ENCODE results near the gene SLC4A1.

DNA sequence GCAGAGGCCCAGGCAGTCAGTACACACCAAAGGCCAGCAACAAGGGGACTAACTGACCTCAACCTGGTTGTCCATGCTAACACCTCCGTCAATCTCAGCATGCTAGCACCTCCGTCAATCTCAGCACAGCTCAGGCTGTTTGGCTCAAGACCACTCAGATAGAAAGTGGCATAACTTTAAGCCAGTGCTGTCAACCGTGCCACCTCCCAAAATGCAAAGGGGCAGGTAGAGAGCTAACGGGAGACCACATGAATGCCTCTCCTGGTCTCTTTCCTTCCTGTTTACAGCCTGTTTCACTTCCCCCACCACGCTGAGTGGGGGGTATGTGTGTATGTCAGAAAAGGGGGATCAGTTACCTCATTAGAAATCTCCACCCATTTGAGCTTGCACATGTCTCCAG lies 51.8 kb downstream of the SLC4A1 start:
- TF ChIP-seq ZBED4 (CRISPR knock-in tag; IDR thresholded peaks at IDR 0.05; ENCODE audit: borderline replicate concordance) (no peak), U2AF2 (IDR thresholded peaks at IDR 0.05; ENCODE audit: low read depth, low read length) (no peak), ONECUT2 (CRISPR knock-in tag; IDR thresholded peaks at IDR 0.05) (no peak), PHF21A (CRISPR knock-in tag; IDR thresholded peaks at IDR 0.05) (no peak), BRCA1 (CRISPR knock-in tag; IDR thresholded peaks at IDR 0.05) (no peak), TRIM24 (CRISPR knock-in tag; IDR thresholded peaks at IDR 0.05) (no peak), EP300 (IDR thresholded peaks at IDR 0.05; ENCODE audit: low read depth in 2 of 2, low read length in 2 of 2) (no peak), EP300 (CRISPR knock-in tag; IDR thresholded peaks at IDR 0.05; ENCODE audit: borderline replicate concordance) (no peak), FOXK2 (IDR thresholded peaks at IDR 0.05) (no peak), ZNF282 (IDR thresholded peaks at IDR 0.05; ENCODE audit: partially characterized antibody) (no peak)
- TF ChIP-seq, protein P1, sequence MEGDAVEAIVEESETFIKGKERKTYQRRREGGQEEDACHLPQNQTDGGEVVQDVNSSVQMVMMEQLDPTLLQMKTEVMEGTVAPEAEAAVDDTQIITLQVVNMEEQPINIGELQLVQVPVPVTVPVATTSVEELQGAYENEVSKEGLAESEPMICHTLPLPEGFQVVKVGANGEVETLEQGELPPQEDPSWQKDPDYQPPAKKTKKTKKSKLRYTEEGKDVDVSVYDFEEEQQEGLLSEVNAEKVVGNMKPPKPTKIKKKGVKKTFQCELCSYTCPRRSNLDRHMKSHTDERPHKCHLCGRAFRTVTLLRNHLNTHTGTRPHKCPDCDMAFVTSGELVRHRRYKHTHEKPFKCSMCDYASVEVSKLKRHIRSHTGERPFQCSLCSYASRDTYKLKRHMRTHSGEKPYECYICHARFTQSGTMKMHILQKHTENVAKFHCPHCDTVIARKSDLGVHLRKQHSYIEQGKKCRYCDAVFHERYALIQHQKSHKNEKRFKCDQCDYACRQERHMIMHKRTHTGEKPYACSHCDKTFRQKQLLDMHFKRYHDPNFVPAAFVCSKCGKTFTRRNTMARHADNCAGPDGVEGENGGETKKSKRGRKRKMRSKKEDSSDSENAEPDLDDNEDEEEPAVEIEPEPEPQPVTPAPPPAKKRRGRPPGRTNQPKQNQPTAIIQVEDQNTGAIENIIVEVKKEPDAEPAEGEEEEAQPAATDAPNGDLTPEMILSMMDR (CRISPR knock-in tag; IDR thresholded peaks at IDR 0.05), result no peak
